H1 (cell line): Measurements from ENCODE around the gene SDC4. TPM values are rescaled to one million over a fixed set of nuclear protein-coding genes. Genes with fewer than 3 reads are reported as not detected.

Experiments
- CTCF ChIA-PET: fragments of 300-600 bp; sonication (Branson Sonifier 250); formaldehyde crosslinking; loops from one replicate; lab custom pipeline; 2021; ENCODE audit not compliant: partially characterized antibody; lab: Charles Lee
- POLR2A ChIA-PET: fragments of 300-600 bp; sonication (Branson Sonifier 250); formaldehyde crosslinking; loops from one replicate; lab custom pipeline; 2021; ENCODE audit warnings: inconsistent platforms; ENCODE audit not compliant: partially characterized antibody; lab: Charles Lee
- DNase-seq, 2 experiments: peaks; one replicate each; pipeline versions ENCODE4 v3.0.0 to v3.0.0-alpha.2; 2010 to 2022; ENCODE audit warnings: low spot score in 2 of 2, low read depth in 1 of 2, mixed read lengths in 1 of 2
- FAIRE-seq: peaks from 2 replicates; lab custom pipeline; 2011; peaks lifted over from hg19 to GRCh38; lab: Jason Lieb, UNC
- H2AFZ ChIP-seq: 2 replicates; pipeline ENCODE4 v1.8.1; 2012; ENCODE audit warnings: low read length, inconsistent platforms
- H2AK5ac ChIP-seq: 2 replicates; pipeline ENCODE4 v1.6.1; 2013; ENCODE audit warnings: low read depth, low read length
- H2BK120ac ChIP-seq: replicated peaks from 2 replicates; pipeline ENCODE3; 2013; ENCODE audit warnings: low read depth, low read length, inconsistent platforms
- H2BK12ac ChIP-seq: 2 replicates; pipeline ENCODE4 v1.6.1; 2013; ENCODE audit warnings: low read depth, low read length
- H2BK15ac ChIP-seq: 2 replicates; pipeline ENCODE4 v1.6.1; 2013; ENCODE audit warnings: low read length
- H2BK20ac ChIP-seq: 2 replicates; pipeline ENCODE4 v1.6.1; 2013; ENCODE audit warnings: low read length
- H2BK5ac ChIP-seq: 2 replicates; pipeline ENCODE4 v1.6.1; 2013; ENCODE audit warnings: low read depth, low read length
- H3K14ac ChIP-seq: 2 replicates; pipeline ENCODE4 v1.6.1; 2013; ENCODE audit warnings: inconsistent platforms; ENCODE audit not compliant: insufficient read length
- H3K18ac ChIP-seq: 2 replicates; pipeline ENCODE4 v1.6.1; 2013; ENCODE audit warnings: low read length; ENCODE audit errors: extremely low read depth
- H3K23ac ChIP-seq: 2 replicates; pipeline ENCODE4 v1.6.1; 2013; ENCODE audit warnings: inconsistent platforms; ENCODE audit not compliant: insufficient read length
- H3K23me2 ChIP-seq: 2 replicates; pipeline ENCODE4 v1.6.1; 2013; ENCODE audit warnings: low read depth, low read length
- H3K27ac ChIP-seq: 2 replicates; pipeline ENCODE4 v1.6.1; 2011; ENCODE audit warnings: low read depth, low read length, inconsistent platforms
- H3K27me3 ChIP-seq, 4 experiments: replicated peaks in 1 of 4; 1 replicate in 1 of 4; 2 replicates in 3 of 4; pipeline versions ENCODE4 v1.6.1 to v1.8.1; 2011 to 2013; ENCODE audit warnings: low read length in 3 of 4, mild to moderate bottlenecking in 3 of 4, inconsistent platforms in 2 of 4, mixed read lengths in 2 of 4, moderate library complexity in 1 of 4; ENCODE audit not compliant: control insufficient read depth in 3 of 4, insufficient read depth in 3 of 4; ENCODE audit errors: extremely low read depth in 1 of 4
- H3K36me3 ChIP-seq, 4 experiments: 2 replicates each; pipeline versions ENCODE4 v1.6.1 to v1.8.1; 2011 to 2013; ENCODE audit warnings: mild to moderate bottlenecking in 4 of 4, low read length in 3 of 4, moderate library complexity in 2 of 4, control low read depth in 1 of 4, inconsistent platforms in 1 of 4; ENCODE audit not compliant: insufficient read depth in 4 of 4, control insufficient read depth in 2 of 4
- H3K4ac ChIP-seq: replicated peaks from 2 replicates; pipeline ENCODE3; 2013; ENCODE audit warnings: low read length, low read depth, mixed read lengths, inconsistent platforms; ENCODE audit not compliant: insufficient read length
- H3K4me1 ChIP-seq, 4 experiments: replicated peaks in 1 of 4; 1 replicate in 1 of 4; 2 replicates in 3 of 4; pipeline versions ENCODE4 v1.6.1 to v1.8.1; 2011 to 2013; ENCODE audit warnings: low read length in 3 of 4, inconsistent platforms in 2 of 4, mixed read lengths in 1 of 4; ENCODE audit not compliant: insufficient read depth in 4 of 4, control insufficient read depth in 3 of 4
- H3K4me2 ChIP-seq, 2 experiments: 2 replicates each; pipeline versions ENCODE4 v1.6.1 to v1.8.1; 2011 to 2013; ENCODE audit warnings: low read depth in 2 of 2, low read length in 2 of 2, control low read depth in 1 of 2, inconsistent platforms in 1 of 2, mild to moderate bottlenecking in 1 of 2; ENCODE audit not compliant: insufficient read depth in 1 of 2
- H3K4me3 ChIP-seq, 4 experiments: fragments of 200-600, 300-600 bp in 1 of 4; sonication (generic), shearing (Covaris generic), sonication (Bioruptor Twin) in 1 of 4; 2 replicates each; pipeline versions ENCODE4 v1.5.1 to v1.8.1; 2011 to 2016; ENCODE audit warnings: low read length in 4 of 4, low read depth in 3 of 4, control low read depth in 2 of 4, inconsistent platforms in 2 of 4, mild to moderate bottlenecking in 2 of 4, mixed read lengths in 1 of 4, moderate library complexity in 1 of 4; ENCODE audit not compliant: insufficient read depth in 2 of 4; ENCODE audit errors: extremely low read depth in 1 of 4
- H3K56ac ChIP-seq: replicated peaks from 2 replicates; pipeline ENCODE3; 2013; ENCODE audit warnings: low read depth, mild to moderate bottlenecking, mixed read lengths, low read length, inconsistent platforms; ENCODE audit not compliant: insufficient read length
- H3K79me1 ChIP-seq: 2 replicates; pipeline ENCODE4 v1.6.1; 2013; ENCODE audit warnings: low read depth, low read length, control low read depth
- H3K79me2 ChIP-seq, 2 experiments: 2 replicates each; pipeline versions ENCODE4 v1.6.1 to v1.8.1; 2012 to 2013; ENCODE audit warnings: low read length in 2 of 2, mild to moderate bottlenecking in 2 of 2, inconsistent platforms in 1 of 2; ENCODE audit not compliant: insufficient read depth in 2 of 2, control insufficient read depth in 1 of 2
- H3K9ac ChIP-seq, 4 experiments: replicated peaks in 1 of 4; 1 replicate in 1 of 4; 2 replicates in 3 of 4; pipeline versions ENCODE4 v1.6.1 to v1.8.1; 2011 to 2013; ENCODE audit warnings: low read depth in 3 of 4, low read length in 3 of 4, control low read depth in 2 of 4, mild to moderate bottlenecking in 2 of 4, moderate library complexity in 2 of 4, inconsistent platforms in 1 of 4; ENCODE audit errors: extremely low read depth in 1 of 4
- H3K9me3 ChIP-seq, 2 experiments: 2 replicates each; pipeline versions ENCODE4 v1.6.1 to v1.8.1; 2012 to 2013; ENCODE audit warnings: mild to moderate bottlenecking in 2 of 2, moderate library complexity in 2 of 2, control low read depth in 1 of 2, inconsistent platforms in 1 of 2, low read depth in 1 of 2, low read length in 1 of 2, mixed read lengths in 1 of 2; ENCODE audit not compliant: insufficient read depth in 2 of 2
- H4K20me1 ChIP-seq, 2 experiments: replicated peaks in 1 of 2; 2 replicates each; pipeline versions ENCODE3 to v1.8.1; 2011 to 2013; ENCODE audit warnings: inconsistent platforms in 2 of 2, low read length in 2 of 2, mild to moderate bottlenecking in 1 of 2; ENCODE audit not compliant: insufficient read depth in 2 of 2, control insufficient read depth in 1 of 2
- H4K5ac ChIP-seq: 2 replicates; pipeline ENCODE4 v1.6.1; 2013; ENCODE audit warnings: low read length, low read depth, mixed read lengths, inconsistent platforms; ENCODE audit not compliant: insufficient read length
- H4K8ac ChIP-seq: 2 replicates; pipeline ENCODE4 v1.8.0; 2013; ENCODE audit warnings: mild to moderate bottlenecking, moderate library complexity, low read length, inconsistent platforms; ENCODE audit not compliant: insufficient read depth; ENCODE audit errors: extremely low read depth
- H4K91ac ChIP-seq: replicated peaks from 2 replicates; pipeline ENCODE3; 2013; ENCODE audit warnings: low read length, mixed read lengths, inconsistent platforms; ENCODE audit not compliant: insufficient read length
- CBX5 ChIP-seq: fragments of 300-800, 300-1000 bp; sonication (generic); IDR thresholded peaks from 2 replicates; pipeline ENCODE4 v1.7.1; 2016; ENCODE audit warnings: antibody characterized with exemption, low read length, low read depth
- CHD2 ChIP-seq: IDR thresholded peaks from 2 replicates; pipeline ENCODE4 v1.6.1; 2012; ENCODE audit warnings: low read length, improper control_type of control experiment
- EP300 ChIP-seq, 2 experiments: IDR thresholded peaks; 1 replicate in 1 of 2; 2 replicates in 1 of 2; pipeline ENCODE4 v1.6.1; 2011 to 2012; ENCODE audit warnings: low read depth in 2 of 2, low read length in 2 of 2, mild to moderate bottlenecking in 2 of 2, borderline replicate concordance in 1 of 2, inconsistent platforms in 1 of 2, moderate library complexity in 1 of 2
- GABPA ChIP-seq: IDR thresholded peaks from 2 replicates; pipeline ENCODE4 v1.6.1; 2011; ENCODE audit warnings: mild to moderate bottlenecking, low read length, moderate library complexity, borderline replicate concordance; ENCODE audit not compliant: insufficient read depth
- MAFK ChIP-seq: IDR thresholded peaks from 2 replicates; pipeline ENCODE4 v1.6.1; 2012; ENCODE audit warnings: low read depth, mild to moderate bottlenecking, improper control_type of control experiment, low read length
- NANOG ChIP-seq: IDR thresholded peaks from 2 replicates; pipeline ENCODE4 v1.6.1; 2011; ENCODE audit warnings: low read length, low read depth, mild to moderate bottlenecking, inconsistent platforms; ENCODE audit not compliant: insufficient read depth, poor library complexity, severe bottlenecking
- SRF ChIP-seq: IDR thresholded peaks from 2 replicates; pipeline ENCODE4 v1.6.1; 2011; ENCODE audit warnings: mild to moderate bottlenecking, low read depth, low read length, moderate library complexity
- WGBS, 2 experiments: shearing (Covaris generic) in 1 of 2; methylation state at CpG; one replicate each; pipeline versions ENCODE4 v1.1.6 to v1.1.7; 2013 to 2015; ENCODE audit warnings: low lambda C conversion rate in 2 of 2, mixed read lengths in 2 of 2, inconsistent platforms in 1 of 2, low coverage in 1 of 2, missing lambda C conversion rate in 1 of 2; ENCODE audit not compliant: insufficient replicate concordance in 2 of 2, insufficient coverage in 1 of 2, insufficient read length in 1 of 2; ENCODE audit errors: extremely low coverage in 1 of 2, missing lambda C conversion rate in 1 of 2; 5-methylcytosine and 5-hydroxymethylcytosine counted together
- polyA plus RNA-seq, 7 experiments: library from polyadenylated mRNA; depleted of rRNA in 3 of 7; stranded (reverse) in 5 of 7; unstranded in 2 of 7; fragments of >200 nt in 5 of 7; fragments of 200-250 nt in 2 of 7; gene quantifications; 1 replicate in 5 of 7; 2 replicates in 1 of 7; 4 replicates in 1 of 7; pipeline versions ENCODE4 v1.2.1 to v1.2.3, GENCODE V29; 2011 to 2013; ENCODE audit warnings: missing spikeins in 2 of 7, mixed read lengths in 2 of 7
- total RNA-seq: library from RNA; stranded (reverse); fragmentation: NEBNext Ultra II Directional; extraction: Animal tissue kit (Norgen Biotek cat#: 25700); gene quantifications from 2 replicates; pipeline ENCODE4 v1.2.1, GENCODE V29; 2021

The SDC4 gene
- total and polyA plus RNA-seq, 2 of the 8 experiments (the other 6 are each of a cell fraction or from before 2014, with no cell fraction given): 34.6 to 60.2 TPM

DNA sequence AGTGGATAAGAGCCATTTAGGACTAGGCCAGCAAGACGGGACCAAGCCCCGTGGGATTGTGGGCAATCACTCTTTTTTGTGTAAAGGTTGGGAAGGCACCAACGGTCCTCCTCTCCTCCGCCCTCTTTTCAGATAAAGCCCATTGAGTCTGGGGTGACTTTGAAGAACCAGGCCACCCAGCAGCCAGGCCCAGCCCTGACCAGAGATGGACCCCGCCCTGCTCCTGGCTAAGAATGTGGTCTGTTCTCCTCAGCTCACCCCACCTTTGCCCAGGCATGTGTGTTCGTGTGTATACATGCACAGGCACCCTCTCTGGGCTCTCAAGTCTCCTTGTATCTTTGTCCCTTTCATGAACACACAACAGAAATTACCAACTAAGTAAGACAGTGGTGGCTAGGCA lies 9.1 kb downstream of the SDC4 start:
- no peak for FAIRE-seq
- Histone ChIP-seq H2BK15ac (peak overlapping the region; percentile 90; the same call in 1 of the 2 replicates), H3K14ac (no peak overlapping the region)

More for the DNA sequence above, 9.1 kb downstream of the SDC4 start:
- ChIA-PET POLR2A (interaction anchor here (0.8 to 8.1 kb wide), 4 partner anchors 9 to 68 kb away, joined by 3 to 60 read pairs (median 10); partner anchors contain the start of genes DBNDD2 and SDC4), CTCF (interaction anchor here (1.4 to 5.0 kb wide), 4 partner anchors 16 to 34 kb away, joined by 3 to 44 read pairs (median 14); partner anchors contain the start of gene SYS1)
- Histone ChIP-seq H3K18ac (peak overlapping the region; percentile 4; the same call in 1 of the 2 replicates), H3K23me2 (no peaks in the 10 kb centered on the region), H3K79me2 (peaks cover 0 to 81% of the 10 kb centered on the region in 2 experiments; a peak in 3 of 4 replicates), H3K23ac (no peak overlapping the region), H3K79me1 (peaks cover 24% of the 10 kb centered on the region), H3K36me3 (peaks cover 0 to 6% (median 0%) of the 10 kb centered on the region in 4 experiments; a peak in 3 of 8 replicates), H3K27ac (no peak overlapping the region), H2AFZ (no peak overlapping the region), H3K9me3 (no peaks in the 10 kb centered on the region), H2BK20ac (no peak overlapping the region), H2AK5ac (peak overlapping the region; percentile 83; the same call in 1 of the 2 replicates), H4K20me1 (peaks cover 0 to 2% of the 10 kb centered on the region in 2 experiments), H3K4me2 (no peak overlapping the region), H4K8ac (no peak overlapping the region), H3K56ac (no peak overlapping the region), H2BK12ac (no peak overlapping the region; the same call in 1 of the 2 replicates), H3K4me3 (no peak overlapping the region), H4K5ac (no peak overlapping the region), H3K9ac (no peak overlapping the region; a peak in 1 of 7 replicates), H2BK5ac (no peak overlapping the region), H2BK120ac (no peak overlapping the region), H3K27me3 (no peaks in the 10 kb centered on the region), H3K4ac (no peak overlapping the region), H4K91ac (peak overlapping the region; percentile 29), H3K4me1 (peaks cover 25 to 58% (median 41%) of the 10 kb centered on the region in 4 experiments)
- WGBS, 2 experiments: 87% methylated on average over 6 of the region's 6 CpGs; no CpG with 5 or more reads in 1 of the 2 experiments
- TF ChIP-seq CBX5 (no peak), CHD2 (no peak), GABPA (no peak), SRF (no peak), EP300 (IDR thresholded peaks at IDR 0.05; ENCODE audit: borderline replicate concordance in 1 of 2, low read depth in 2 of 2, low read length in 2 of 2) (no peak), MAFK (no peak), NANOG (no peak)
- no peak for DNase-seq
